Rectal smooth muscle tissue (tissue), 1 donor: ENCODE data around the gene TRPC4AP.

Experiments
- H3K27ac ChIP-seq: one replicate; pipeline ENCODE4 v1.7.0; 2013; ENCODE audit warnings: low read depth, low read length, inconsistent platforms
- H3K27me3 ChIP-seq: one replicate; pipeline ENCODE4 v1.7.0; 2013; ENCODE audit warnings: low read length; ENCODE audit not compliant: control insufficient read depth, insufficient read depth
- H3K36me3 ChIP-seq: one replicate; pipeline ENCODE4 v1.7.0; 2013; ENCODE audit warnings: low read length; ENCODE audit not compliant: control insufficient read depth, insufficient read depth
- H3K4me1 ChIP-seq: one replicate; pipeline ENCODE4 v1.7.0; 2013; ENCODE audit warnings: low read length; ENCODE audit not compliant: control insufficient read depth, insufficient read depth
- H3K4me3 ChIP-seq: one replicate; pipeline ENCODE4 v1.7.0; 2013; ENCODE audit warnings: low read length
- H3K9ac ChIP-seq: one replicate; pipeline ENCODE4 v1.7.0; 2013; ENCODE audit warnings: low read length

The TRPC4AP gene

GRCh38 chr20:34964486-34964885 lies 128.1 kb downstream of the TRPC4AP start:
- Histone ChIP-seq H3K27me3 (no peaks in the 10 kb centered on the region), H3K36me3 (no peaks in the 10 kb centered on the region), H3K27ac (no peak overlapping the region), H3K4me1 (no peaks in the 10 kb centered on the region), H3K4me3 (no peak overlapping the region), H3K9ac (no peak overlapping the region)

GRCh38 chr20:34956751-34957472 lies 135.7 kb downstream of the TRPC4AP start:
- Histone ChIP-seq H3K4me3 (no peak overlapping the region), H3K36me3 (no peaks in the 10 kb centered on the region), H3K4me1 (peaks cover 6% of the 10 kb centered on the region), H3K27me3 (no peaks in the 10 kb centered on the region), H3K9ac (no peak overlapping the region), H3K27ac (no peak overlapping the region)

- Histone ChIP-seq H3K9ac (peak overlapping the region; percentile 75), H3K4me3 (peak overlapping the region; percentile 84), H3K36me3 (no peaks in the 10 kb centered on the region), H3K27me3 (no peaks in the 10 kb centered on the region), H3K27ac (peak overlapping the region; percentile 90), H3K4me1 (peaks cover 6% of the 10 kb centered on the region)
Observed at GRCh38 chr20:34956041-34956458, 136.6 kb downstream of the TRPC4AP start.

GRCh38 chr20:34955231-34956040 lies 137.2 kb downstream of the TRPC4AP start, which contains the start of the genes GSS and MYH7B:
GSS (minus strand) TSS chr20:34955806; CDS start chr20:34951852, 3,954 bp downstream.
MYH7B (plus strand) TSS chr20:34955868; CDS start chr20:34978006, 22,138 bp downstream.
- Histone ChIP-seq H3K9ac (peak within 1 kb of the TSS; percentile 75), H3K27me3 (no peaks in the 10 kb centered on the region), H3K27ac (peak within 1 kb of the TSS; percentile 90), H3K4me3 (peak within 1 kb of the TSS; percentile 84), H3K4me1 (peaks cover 6% of the 10 kb centered on the region), H3K36me3 (no peaks in the 10 kb centered on the region)

- H3K27ac ChIP-seq, result peak overlapping the region; percentile 90
- H3K9ac ChIP-seq, result peak overlapping the region; percentile 32
- peak overlapping the region; percentile 84 for H3K4me3 ChIP-seq
- H3K27me3 ChIP-seq, result no peaks in the 10 kb centered on the region
- peaks cover 6% of the 10 kb centered on the region for H3K4me1 ChIP-seq
- no peaks in the 10 kb centered on the region for H3K36me3 ChIP-seq
Observed at GRCh38 chr20:34954904-34955230, 137.7 kb downstream of the TRPC4AP start.

GRCh38 chr20:34953960-34954359 lies 138.6 kb downstream of the TRPC4AP start:
- Histone ChIP-seq H3K36me3 (no peaks in the 10 kb centered on the region), H3K9ac (no peak overlapping the region), H3K27ac (no peak overlapping the region), H3K27me3 (no peaks in the 10 kb centered on the region), H3K4me1 (peaks cover 6% of the 10 kb centered on the region), H3K4me3 (no peak overlapping the region)

GRCh38 chr20:34952671-34953070 lies 139.9 kb downstream of the TRPC4AP start:
- Histone ChIP-seq H3K4me3 (no peak overlapping the region), H3K27ac (no peak overlapping the region), H3K27me3 (no peaks in the 10 kb centered on the region), H3K36me3 (no peaks in the 10 kb centered on the region), H3K9ac (no peak overlapping the region), H3K4me1 (peaks cover 6% of the 10 kb centered on the region)
